Measurements from ENCODE around the gene ARHGAP30.

The ARHGAP30 gene

DNA sequence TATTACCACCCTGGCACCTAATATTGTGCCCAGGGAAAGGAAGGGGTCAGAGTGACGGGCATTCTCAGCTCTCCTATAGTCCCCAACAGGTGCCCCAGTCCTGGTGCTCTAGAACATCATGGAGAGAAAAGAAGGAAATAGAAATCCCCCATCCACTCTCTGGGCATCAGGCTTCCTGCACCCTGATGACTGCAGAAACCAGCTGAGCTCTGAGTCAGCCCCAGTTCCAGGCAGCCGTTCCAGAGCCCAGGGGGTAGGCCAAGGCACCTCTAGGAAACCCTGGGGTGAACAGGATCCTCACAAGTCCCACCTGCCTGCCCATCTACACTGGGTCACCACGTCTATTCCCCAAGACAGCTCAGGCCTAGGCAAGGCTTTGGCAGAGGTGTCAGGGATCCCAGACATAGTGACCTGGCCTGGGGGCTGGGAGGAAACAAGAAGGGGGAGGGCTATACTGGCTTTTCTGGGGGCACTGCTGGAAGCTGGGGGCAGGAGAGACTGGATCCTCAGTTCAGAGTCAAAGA, 19.0 kb upstream of the ARHGAP30 start:
- no peak for TF ChIP-seq POLR2AphosphoS5 (IDR thresholded peaks at IDR 0.05; ENCODE audit: low read depth, low read length)
- no peak for TF ChIP-seq POLR2A (IDR thresholded peaks at IDR 0.05; ENCODE audit: low read depth, low read length)
- TF ChIP-seq TAF1 (IDR thresholded peaks at IDR 0.05; ENCODE audit: borderline replicate concordance, low read depth, low read length), result no peak
- DNase-seq (ENCODE audit: insufficient read length), result no peak
- FAIRE-seq, result no peak

DNA sequence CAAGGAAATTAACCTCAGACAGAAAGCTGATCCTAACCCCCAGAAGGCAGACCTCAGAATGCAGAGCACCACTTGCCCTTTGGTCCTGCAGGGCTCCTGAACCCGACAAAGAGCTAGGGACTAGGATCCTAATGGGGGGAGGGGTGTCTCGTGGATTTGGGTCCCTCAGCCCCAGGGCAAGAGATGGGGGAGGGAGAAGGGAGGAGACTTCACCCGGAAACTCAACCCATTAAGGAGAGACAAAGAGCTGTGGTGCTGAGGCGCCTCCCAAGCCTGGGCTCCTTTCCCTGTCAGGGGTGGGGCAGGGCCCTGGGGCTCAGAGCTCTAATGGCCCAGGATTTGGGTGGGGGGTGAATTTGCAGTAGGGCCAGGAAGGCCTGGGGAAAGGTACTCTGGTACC, 16.8 kb upstream of the ARHGAP30 start:
- DNase-seq (ENCODE audit: insufficient read length), result no peak
- no peak for FAIRE-seq
- TF ChIP-seq POLR2AphosphoS5 (IDR thresholded peaks at IDR 0.05; ENCODE audit: low read depth, low read length) (no peak), POLR2A (IDR thresholded peaks at IDR 0.05; ENCODE audit: low read depth, low read length) (no peak), TAF1 (IDR thresholded peaks at IDR 0.05; ENCODE audit: borderline replicate concordance, low read depth, low read length) (no peak)

DNA sequence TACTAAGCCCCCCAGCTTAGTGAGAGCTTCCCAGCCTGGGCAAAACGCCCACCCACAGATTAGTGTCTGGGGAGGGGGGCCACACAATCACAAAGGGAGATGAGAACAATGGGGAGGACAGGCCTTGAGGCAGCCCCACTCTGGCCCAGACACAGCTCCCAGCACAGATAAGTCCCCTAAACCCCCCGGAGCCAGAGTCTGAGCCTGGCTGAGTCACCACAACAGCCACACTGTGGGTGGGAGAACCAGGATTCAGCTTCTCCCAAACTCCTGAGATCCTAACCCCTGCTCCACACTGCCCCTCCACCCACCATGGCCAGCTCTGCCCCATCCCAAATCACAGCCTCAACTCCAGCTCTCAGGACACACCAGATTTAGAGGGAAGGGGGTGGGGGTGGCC, 15.5 kb upstream of the ARHGAP30 start:
- TF ChIP-seq TAF1 (IDR thresholded peaks at IDR 0.05; ENCODE audit: borderline replicate concordance, low read depth, low read length), result no peak
- TF ChIP-seq POLR2A (IDR thresholded peaks at IDR 0.05; ENCODE audit: low read depth, low read length), result no peak
- no peak for TF ChIP-seq POLR2AphosphoS5 (IDR thresholded peaks at IDR 0.05; ENCODE audit: low read depth, low read length)
- no peak for FAIRE-seq
- DNase-seq (ENCODE audit: insufficient read length), result no peak

DNA sequence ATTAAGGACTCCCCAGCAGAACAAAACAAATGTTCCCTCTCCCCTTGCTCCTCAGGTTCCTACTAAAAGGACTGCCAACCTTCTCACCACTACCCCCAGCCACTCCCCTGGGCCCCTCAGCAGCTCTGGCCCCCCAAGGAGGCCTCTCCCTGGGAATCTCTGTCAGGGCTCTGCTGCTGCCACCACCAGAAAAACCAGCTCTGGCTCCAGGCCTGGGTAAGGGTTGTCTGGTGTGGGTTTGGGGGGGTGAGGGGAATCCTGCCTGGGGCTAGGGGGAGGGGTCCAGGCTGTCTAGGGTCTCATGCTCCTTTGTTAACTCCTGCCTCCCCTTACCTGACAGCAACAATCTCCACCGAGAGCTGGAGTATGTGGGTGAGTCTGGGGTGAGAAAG, 14.9 kb upstream of the ARHGAP30 start:
- no peak for TF ChIP-seq TAF1 (IDR thresholded peaks at IDR 0.05; ENCODE audit: borderline replicate concordance, low read depth, low read length)
- TF ChIP-seq POLR2A (IDR thresholded peaks at IDR 0.05; ENCODE audit: low read depth, low read length), result no peak
- TF ChIP-seq POLR2AphosphoS5 (IDR thresholded peaks at IDR 0.05; ENCODE audit: low read depth, low read length), result no peak
- no peak for DNase-seq (ENCODE audit: insufficient read length)
- no peak for FAIRE-seq

DNA sequence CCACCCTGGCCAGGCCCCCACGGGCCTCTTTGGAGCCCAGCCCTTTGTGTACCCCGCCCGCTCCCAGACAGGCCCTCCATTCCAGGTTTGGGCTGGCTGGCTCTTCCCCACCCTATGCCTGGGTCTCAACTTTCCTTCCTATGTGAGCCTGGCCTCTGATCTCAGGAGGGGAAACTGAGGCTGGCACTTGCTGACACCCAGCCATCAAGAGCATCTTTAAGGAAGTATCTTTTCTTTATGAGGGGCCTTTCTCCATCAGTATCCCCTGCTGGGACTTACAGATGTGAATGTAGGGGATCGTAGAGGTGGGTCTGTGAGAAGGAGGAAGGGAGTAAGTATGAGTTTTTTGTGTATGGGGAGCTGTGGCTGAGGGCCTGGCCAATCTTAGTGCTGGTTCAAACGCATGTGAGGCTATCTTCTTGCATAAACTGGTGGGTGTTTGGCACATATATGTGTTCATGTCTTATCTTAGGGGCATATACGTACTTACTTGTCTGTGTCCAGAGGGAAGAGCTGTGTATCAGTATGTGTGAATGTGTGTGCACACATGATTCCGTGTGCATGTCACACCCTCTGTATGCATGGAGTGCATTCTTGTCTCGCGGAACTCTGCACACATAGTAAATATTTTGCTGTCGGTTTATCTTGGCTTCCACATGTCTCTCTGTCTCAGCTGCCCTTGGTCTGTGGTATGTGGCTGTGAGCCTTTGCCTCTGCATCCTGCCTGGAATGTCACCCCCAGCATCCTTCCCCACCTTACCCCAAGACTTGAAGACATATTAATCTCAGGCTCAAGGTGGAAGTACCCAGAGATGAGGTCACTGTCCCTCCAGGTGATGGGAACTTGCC, 14.3 kb upstream of the ARHGAP30 start:
- TF ChIP-seq POLR2AphosphoS5 (IDR thresholded peaks at IDR 0.05; ENCODE audit: low read depth, low read length), result no peak
- TF ChIP-seq POLR2A (IDR thresholded peaks at IDR 0.05; ENCODE audit: low read depth, low read length), result no peak
- TF ChIP-seq TAF1 (IDR thresholded peaks at IDR 0.05; ENCODE audit: borderline replicate concordance, low read depth, low read length), result no peak
- no peak for DNase-seq (ENCODE audit: insufficient read length)
- FAIRE-seq, result peak; percentile 44

DNA sequence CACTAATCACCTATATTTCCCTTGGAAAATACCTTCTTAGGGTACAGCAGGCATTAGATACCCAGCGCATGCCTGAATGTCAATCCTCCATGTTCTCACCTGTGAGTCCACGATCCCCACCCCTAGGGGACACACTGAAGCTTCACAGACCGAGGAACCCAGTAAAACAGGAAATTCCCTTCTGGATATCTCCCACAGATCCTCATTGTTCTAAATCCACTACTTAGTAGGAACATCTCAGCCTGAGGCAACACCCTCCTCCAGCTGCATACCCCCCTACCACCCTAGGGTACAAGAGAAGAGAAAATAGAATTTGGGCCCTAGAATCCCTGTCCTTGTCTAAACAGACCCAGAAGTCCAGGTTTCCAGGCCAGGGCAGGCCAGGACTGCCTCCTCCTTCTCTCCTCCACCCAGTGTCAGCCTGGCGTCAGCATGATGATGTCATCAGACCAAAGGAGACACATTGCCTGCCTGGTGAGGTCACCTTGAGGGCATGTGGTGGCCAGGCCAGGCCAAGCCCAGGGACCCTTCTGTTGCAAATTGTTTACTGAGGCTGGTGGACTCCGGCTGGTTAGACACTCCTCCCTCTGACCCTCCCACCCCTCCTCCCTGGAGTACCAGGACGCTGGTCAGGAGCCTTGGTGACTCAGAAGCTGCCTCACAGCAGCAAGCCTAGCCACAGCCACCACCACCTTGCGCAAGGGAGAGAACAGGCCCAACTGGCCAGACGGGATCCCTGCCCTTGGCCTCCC, 13.5 kb upstream of the ARHGAP30 start:
- FAIRE-seq, result no peak
- TF ChIP-seq POLR2A (IDR thresholded peaks at IDR 0.05; ENCODE audit: low read depth, low read length) (no peak), POLR2AphosphoS5 (IDR thresholded peaks at IDR 0.05; ENCODE audit: low read depth, low read length) (no peak), TAF1 (IDR thresholded peaks at IDR 0.05; ENCODE audit: borderline replicate concordance, low read depth, low read length) (no peak)
- DNase-seq (ENCODE audit: insufficient read length), result no peak

DNA sequence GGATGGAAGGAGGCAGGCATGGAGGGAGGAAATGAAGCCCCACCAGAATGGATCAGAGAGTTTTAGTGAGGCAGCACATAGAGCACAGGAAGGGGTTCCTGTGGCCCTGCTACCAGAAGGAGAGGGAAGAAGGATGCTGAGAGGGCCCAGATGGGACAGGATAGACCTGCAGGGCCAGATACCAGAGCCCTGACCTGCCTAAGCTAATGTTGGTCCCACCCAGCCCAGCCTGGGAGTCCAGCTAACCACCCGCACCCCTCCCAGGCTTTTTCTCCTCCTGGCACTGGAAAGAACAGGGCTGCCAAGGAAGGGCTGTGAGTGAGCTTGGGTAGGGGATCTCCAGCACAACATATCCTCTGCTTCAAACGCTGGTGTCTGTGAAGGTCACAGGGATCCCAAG, 12.8 kb upstream of the ARHGAP30 start:
- TF ChIP-seq TAF1 (IDR thresholded peaks at IDR 0.05; ENCODE audit: borderline replicate concordance, low read depth, low read length), result no peak
- FAIRE-seq (no peak), DNase-seq (ENCODE audit: insufficient read length) (no peak)

DNA sequence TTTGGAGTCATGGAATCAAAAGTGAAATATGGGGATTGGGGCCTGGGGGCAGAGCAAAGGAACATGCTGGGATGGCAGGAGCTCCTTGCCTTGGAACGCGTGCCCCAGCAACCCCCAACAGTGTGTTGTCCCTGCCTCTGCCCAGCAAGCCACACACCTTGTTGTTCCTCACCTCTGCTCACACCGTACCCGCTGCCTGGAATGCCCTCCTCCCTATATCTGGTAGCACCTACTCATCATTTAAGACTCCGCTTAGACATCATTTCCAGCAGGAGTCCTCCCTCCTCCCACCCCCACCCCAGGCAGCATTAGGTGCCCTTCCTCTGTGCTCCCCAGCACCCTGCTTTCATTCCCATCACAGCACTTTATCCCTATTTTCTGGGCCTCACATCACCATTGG, 11.8 kb upstream of the ARHGAP30 start:
- DNase-seq (ENCODE audit: insufficient read length), result no peak
- FAIRE-seq, result no peak
- TF ChIP-seq POLR2A (IDR thresholded peaks at IDR 0.05; ENCODE audit: low read depth, low read length) (no peak), POLR2AphosphoS5 (IDR thresholded peaks at IDR 0.05; ENCODE audit: low read depth, low read length) (no peak), TAF1 (IDR thresholded peaks at IDR 0.05; ENCODE audit: borderline replicate concordance, low read depth, low read length) (no peak)

DNA sequence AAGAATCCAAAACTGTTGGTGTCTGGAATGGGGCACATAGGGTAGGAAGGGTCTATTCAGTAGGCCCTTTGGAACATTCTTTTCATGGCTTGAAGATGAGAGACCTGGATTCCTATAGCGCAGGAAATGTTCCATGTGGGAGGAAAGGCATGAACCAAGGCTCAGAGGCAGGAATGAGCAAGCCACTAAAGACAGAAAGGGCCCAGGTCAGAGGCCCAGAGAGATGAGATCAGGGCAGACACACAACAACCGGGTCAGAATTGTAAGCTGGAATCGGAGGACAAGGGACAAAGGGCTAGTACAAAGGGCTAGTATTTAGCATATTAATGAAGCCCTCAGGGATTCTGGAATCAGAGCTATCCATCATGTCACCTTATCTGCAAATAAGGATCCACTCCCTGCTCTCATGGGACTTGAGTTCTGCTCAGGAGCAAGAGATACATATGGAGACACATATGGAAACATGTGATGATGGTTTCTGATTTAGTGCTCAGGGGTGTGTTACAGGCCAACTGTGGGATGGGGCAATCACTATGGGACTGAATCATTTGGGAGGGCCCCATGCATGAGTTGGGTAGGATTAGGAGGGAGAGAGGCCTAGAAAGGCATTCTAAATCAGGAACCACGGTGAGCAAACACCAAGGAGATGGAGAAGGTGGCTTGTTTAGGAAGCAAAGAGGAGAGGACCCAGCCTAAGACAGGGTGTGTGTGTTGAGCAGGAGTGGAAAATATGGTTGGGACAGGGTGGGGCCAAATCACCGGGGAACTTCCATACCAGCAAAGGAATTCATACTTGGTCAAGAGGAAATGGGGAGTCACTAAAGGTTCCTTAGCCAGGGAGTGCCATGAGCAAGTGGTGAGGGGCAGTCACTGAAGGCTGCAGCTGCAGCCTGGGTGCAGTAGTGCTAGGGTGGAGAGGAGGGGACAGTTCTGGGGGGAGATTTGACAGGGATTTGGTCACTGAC, 11.0 kb upstream of the ARHGAP30 start:
- TF ChIP-seq POLR2AphosphoS5 (IDR thresholded peaks at IDR 0.05; ENCODE audit: low read depth, low read length) (no peak), POLR2A (IDR thresholded peaks at IDR 0.05; ENCODE audit: low read depth, low read length) (no peak), TAF1 (IDR thresholded peaks at IDR 0.05; ENCODE audit: borderline replicate concordance, low read depth, low read length) (no peak)

DNA sequence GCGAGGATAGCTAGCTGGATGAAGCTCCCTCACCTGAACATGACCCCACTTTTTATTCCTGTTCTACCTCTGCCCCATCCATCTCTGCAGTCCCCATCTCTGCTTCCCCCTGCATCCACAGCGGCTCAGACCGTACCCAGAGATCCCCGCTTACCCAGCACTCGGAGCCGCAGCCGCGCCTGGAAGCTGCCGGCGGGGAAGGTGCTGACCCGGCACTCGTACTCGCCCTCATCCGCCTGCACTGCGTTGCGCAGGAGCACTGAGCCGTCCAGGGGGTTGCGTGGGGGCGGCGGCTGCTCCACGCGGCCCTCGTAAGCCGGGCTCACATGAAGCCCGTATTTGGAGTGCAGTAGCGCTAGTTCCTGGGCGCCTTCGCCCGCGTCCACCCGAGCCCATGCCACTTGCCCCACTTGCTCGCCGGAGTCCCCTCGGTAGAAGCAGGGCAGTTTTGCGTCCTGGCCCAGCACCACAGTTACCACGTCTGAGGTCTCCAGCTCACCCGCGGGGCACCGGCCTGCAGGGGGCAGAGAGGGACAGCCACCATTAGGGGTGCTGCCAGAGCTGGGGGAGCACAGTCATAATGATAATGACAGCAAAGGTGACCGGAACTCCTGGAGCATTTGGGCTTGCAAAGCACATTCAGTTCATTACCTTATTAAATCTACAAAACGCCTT, 9.9 kb upstream of the ARHGAP30 start:
- peak; percentile 30 for FAIRE-seq
- DNase-seq (ENCODE audit: insufficient read length), result no peak
- no peak for TF ChIP-seq TAF1 (IDR thresholded peaks at IDR 0.05; ENCODE audit: borderline replicate concordance, low read depth, low read length)

More for the DNA sequence above, 11.0 kb upstream of the ARHGAP30 start:
- FAIRE-seq, result no peak
- DNase-seq (ENCODE audit: insufficient read length), result no peak

All from GM12892 (cell line).